Neuronal stem cell (in vitro differentiated cells): Measurements from ENCODE around the gene HEXD.

Source experiments
- DNase-seq: peaks from one replicate; pipeline ENCODE4 v3.0.0-alpha.2; 2013; ENCODE audit warnings: low spot score
- H2AFZ ChIP-seq: one replicate; pipeline ENCODE4 v1.6.1; 2013; ENCODE audit warnings: mild to moderate bottlenecking, low read length, inconsistent platforms
- H2AK5ac ChIP-seq: 2 replicates; pipeline ENCODE4 v1.6.1; 2013; ENCODE audit warnings: low read depth, mild to moderate bottlenecking, inconsistent platforms, low read length, moderate library complexity, mixed read lengths
- H2BK120ac ChIP-seq: 2 replicates; pipeline ENCODE4 v1.6.1; 2013; ENCODE audit warnings: low read depth, mild to moderate bottlenecking, inconsistent platforms, low read length, moderate library complexity, mixed read lengths
- H2BK12ac ChIP-seq: one replicate; pipeline ENCODE4 v1.6.1; 2013; ENCODE audit warnings: low read length, inconsistent platforms
- H2BK15ac ChIP-seq: 2 replicates; pipeline ENCODE4 v1.6.1; 2013; ENCODE audit warnings: mild to moderate bottlenecking, low read length, inconsistent platforms, mixed read lengths
- H2BK5ac ChIP-seq: one replicate; pipeline ENCODE4 v1.6.1; 2013; ENCODE audit warnings: inconsistent platforms, mild to moderate bottlenecking, low read length, moderate library complexity
- H3K14ac ChIP-seq: one replicate; pipeline ENCODE4 v1.6.1; 2013; ENCODE audit warnings: low read length, inconsistent platforms
- H3K18ac ChIP-seq: 2 replicates; pipeline ENCODE4 v1.6.1; 2013; ENCODE audit warnings: low read length, inconsistent platforms
- H3K23ac ChIP-seq: 2 replicates; pipeline ENCODE4 v1.6.1; 2013; ENCODE audit warnings: low read depth, mild to moderate bottlenecking, mixed read lengths, low read length, inconsistent platforms; ENCODE audit not compliant: poor library complexity
- H3K27ac ChIP-seq: replicated peaks from 3 replicates; pipeline ENCODE4 v1.5.1; 2013; ENCODE audit warnings: low read length, inconsistent platforms
- H3K27me3 ChIP-seq, 3 experiments: 2 replicates each; pipeline ENCODE4 v1.6.1; 2013; ENCODE audit warnings: low read length in 3 of 3, mild to moderate bottlenecking in 2 of 3, inconsistent platforms in 1 of 3, low read depth in 1 of 3, mixed read lengths in 1 of 3, moderate library complexity in 1 of 3; ENCODE audit not compliant: control insufficient read depth in 3 of 3, insufficient read depth in 3 of 3
- H3K36me3 ChIP-seq, 2 donors: replicated peaks in 1 of 2; 2 replicates each; pipeline ENCODE4 v1.6.1; 2013; ENCODE audit warnings: low read length in 2 of 2; ENCODE audit not compliant: control insufficient read depth in 2 of 2, insufficient read depth in 2 of 2
- H3K4ac ChIP-seq: 2 replicates; pipeline ENCODE4 v1.6.1; 2013; ENCODE audit warnings: inconsistent platforms, mild to moderate bottlenecking, low read length, moderate library complexity
- H3K4me1 ChIP-seq, 2 donors: 1 replicate in 1 of 2; 2 replicates in 1 of 2; pipeline ENCODE4 v1.6.1; 2013; ENCODE audit warnings: low read length in 2 of 2, low read depth in 1 of 2; ENCODE audit not compliant: control insufficient read depth in 2 of 2, insufficient read depth in 1 of 2
- H3K4me2 ChIP-seq: one replicate; pipeline ENCODE4 v1.6.1; 2013; ENCODE audit warnings: mild to moderate bottlenecking, low read length, inconsistent platforms; ENCODE audit not compliant: insufficient read depth, poor library complexity, severe bottlenecking
- H3K4me3 ChIP-seq, 2 donors: 2 replicates each; pipeline ENCODE4 v1.5.1; 2013; ENCODE audit warnings: low read length in 2 of 2, mild to moderate bottlenecking in 2 of 2, inconsistent platforms in 1 of 2, moderate library complexity in 1 of 2
- H3K79me1 ChIP-seq: one replicate; pipeline ENCODE4 v1.6.1; 2013; ENCODE audit warnings: low read depth, mild to moderate bottlenecking, inconsistent platforms, low read length, moderate library complexity
- H3K9ac ChIP-seq: one replicate; pipeline ENCODE4 v1.6.1; 2013; ENCODE audit warnings: mild to moderate bottlenecking, low read depth, low read length, inconsistent platforms; ENCODE audit not compliant: poor library complexity
- H3K9me3 ChIP-seq, 2 donors: replicated peaks in 1 of 2; 2 replicates each; pipeline versions ENCODE3 to v1.6.1; 2013; ENCODE audit warnings: low read length in 2 of 2, mild to moderate bottlenecking in 2 of 2, inconsistent platforms in 1 of 2, low read depth in 1 of 2, mixed read lengths in 1 of 2, moderate library complexity in 1 of 2; ENCODE audit not compliant: control insufficient read depth in 2 of 2, insufficient read depth in 1 of 2
- H4K8ac ChIP-seq: one replicate; pipeline ENCODE4 v1.6.1; 2013; ENCODE audit warnings: low read depth, mild to moderate bottlenecking, inconsistent platforms, low read length, moderate library complexity
- H4K91ac ChIP-seq: one replicate; pipeline ENCODE4 v1.6.1; 2013; ENCODE audit warnings: low read length, low read depth, mild to moderate bottlenecking, inconsistent platforms; ENCODE audit not compliant: poor library complexity
- WGBS, 2 donors: extraction: QIAGEN DNeasy Blood & Tissue Kit; methylation state at CpG; one replicate each; pipeline ENCODE4 v1.1.7; 2013; ENCODE audit warnings: missing lambda C conversion rate in 2 of 2, mixed read lengths in 1 of 2; ENCODE audit not compliant: insufficient read length in 2 of 2, insufficient replicate concordance in 1 of 2; ENCODE audit errors: extremely low coverage in 2 of 2; 5-methylcytosine and 5-hydroxymethylcytosine counted together

Gene HEXD

GRCh38 chr17:82415786-82416185, 2.4 kb upstream of the HEXD start:
- Histone ChIP-seq H2BK120ac (no peak overlapping the region), H3K9me3 (no peaks in the 10 kb centered on the region), H3K27ac (no peak overlapping the region), H3K4me2 (no peak overlapping the region), H2AK5ac (no peak overlapping the region), H3K23ac (no peak overlapping the region), H4K91ac (no peak overlapping the region), H3K18ac (no peak overlapping the region), H3K27me3 (peaks cover 0 to 2% (median 0%) of the 10 kb centered on the region in 3 experiments), H2BK5ac (no peak overlapping the region), H3K4me1 (peaks cover 5% of the 10 kb centered on the region in 2 donors), H2BK12ac (no peak overlapping the region), H2BK15ac (no peak overlapping the region), H3K36me3 (peaks cover 5 to 28% of the 10 kb centered on the region in 2 donors), H3K14ac (no peak overlapping the region), H2AFZ (no peak overlapping the region), H3K9ac (no peak overlapping the region), H4K8ac (no peak overlapping the region), H3K4me3 (no peak overlapping the region), H3K4ac (no peak overlapping the region), H3K79me1 (peaks cover 4% of the 10 kb centered on the region)
- WGBS, 2 donors = no CpG with 5 or more reads among the region's 9 CpGs
- DNase-seq = no peak

GRCh38 chr17:82416264-82416663, 1.9 kb upstream of the HEXD start:
- Histone ChIP-seq H3K18ac (no peak overlapping the region), H2BK15ac (no peak overlapping the region), H3K23ac (no peak overlapping the region), H2BK120ac (no peak overlapping the region), H3K27ac (no peak overlapping the region), H2AK5ac (no peak overlapping the region), H3K9ac (no peak overlapping the region), H3K27me3 (peaks cover 0 to 2% (median 0%) of the 10 kb centered on the region in 3 experiments), H3K79me1 (peaks cover 4% of the 10 kb centered on the region), H3K4me3 (no peak overlapping the region), H4K91ac (no peak overlapping the region), H3K9me3 (no peaks in the 10 kb centered on the region), H2BK5ac (no peak overlapping the region), H3K36me3 (peaks cover 9 to 33% of the 10 kb centered on the region in 2 donors), H3K4me2 (no peak overlapping the region), H3K14ac (no peak overlapping the region), H2AFZ (no peak overlapping the region), H3K4me1 (peaks cover 5% of the 10 kb centered on the region in 2 donors), H2BK12ac (no peak overlapping the region), H3K4ac (no peak overlapping the region), H4K8ac (no peak overlapping the region)
- WGBS, 2 donors = no CpG with 5 or more reads among the region's 4 CpGs
- DNase-seq = no peak

GRCh38 chr17:82416771-82417170, 1.4 kb upstream of the HEXD start:
- peaks cover 0 to 2% (median 0%) of the 10 kb centered on the region in 3 experiments for H3K27me3 ChIP-seq
- WGBS, 2 donors = no CpG with 5 or more reads among the region's 6 CpGs

GRCh38 chr17:82419540-82419939, 1.4 kb downstream of the HEXD start:
- Histone ChIP-seq H4K8ac (no peak overlapping the region), H2BK15ac (no peak overlapping the region), H3K4me2 (no peak overlapping the region), H3K9me3 (peaks cover 4 to 8% of the 10 kb centered on the region in 2 donors), H3K27ac (no peak overlapping the region), H2BK120ac (no peak overlapping the region), H2AK5ac (no peak overlapping the region), H3K4me3 (peak overlapping the region in 1 of 2 donors; percentile 94), H3K23ac (no peak overlapping the region), H2BK12ac (no peak overlapping the region), H3K36me3 (peaks cover 9 to 28% of the 10 kb centered on the region in 2 donors), H3K4ac (no peak overlapping the region), H3K79me1 (peaks cover 1% of the 10 kb centered on the region), H3K14ac (no peak overlapping the region), H2BK5ac (no peak overlapping the region), H4K91ac (no peak overlapping the region), H3K18ac (no peak overlapping the region), H3K9ac (no peak overlapping the region), H2AFZ (no peak overlapping the region), H3K27me3 (no peaks in the 10 kb centered on the region), H3K4me1 (peaks cover 5% of the 10 kb centered on the region in 2 donors)
- no CpG with 5 or more reads among the region's 2 CpGs for WGBS, 2 donors
- no peak for DNase-seq

More at GRCh38 chr17:82416771-82417170, 1.4 kb upstream of the HEXD start:
- H3K14ac ChIP-seq = no peak overlapping the region
- no peak overlapping the region for H4K91ac ChIP-seq
- no peak for DNase-seq
- H2AFZ ChIP-seq = no peak overlapping the region
- no peak overlapping the region for H3K4me3 ChIP-seq
- H3K36me3 ChIP-seq = peaks cover 12 to 37% of the 10 kb centered on the region in 2 donors
- H2BK5ac ChIP-seq = no peak overlapping the region
- no peak overlapping the region for H3K23ac ChIP-seq
- no peak overlapping the region for H2BK120ac ChIP-seq
- H3K79me1 ChIP-seq = peaks cover 4% of the 10 kb centered on the region
- H3K18ac ChIP-seq = no peak overlapping the region
- no peak overlapping the region for H2AK5ac ChIP-seq
- H3K4me2 ChIP-seq = no peak overlapping the region
- no peak overlapping the region for H2BK15ac ChIP-seq
- H2BK12ac ChIP-seq = no peak overlapping the region
- H3K4me1 ChIP-seq = peaks cover 5% of the 10 kb centered on the region in 2 donors
- no peak overlapping the region for H3K9ac ChIP-seq
- H3K27ac ChIP-seq = no peak overlapping the region
- no peak overlapping the region for H3K4ac ChIP-seq
- H4K8ac ChIP-seq = no peak overlapping the region
- H3K9me3 ChIP-seq = no peaks in the 10 kb centered on the region
